ENCODE measurements around the gene PPP1R10.

The PPP1R10 gene

GRCh38 chr6:30625511-30625910 lies 8.5 kb upstream of the PPP1R10 start:
- Histone ChIP-seq H3K9me3 (no peaks in the 10 kb centered on the region), H3K4me1 (no peaks in the 10 kb centered on the region), H3K4me3 (ENCODE audit: low read depth, low read length) (no peak overlapping the region), H3K36me3 (peaks cover 33% of the 10 kb centered on the region), H3K27me3 (no peaks in the 10 kb centered on the region)
- no peak for DNase-seq
- TF ChIP-seq, protein P1, sequence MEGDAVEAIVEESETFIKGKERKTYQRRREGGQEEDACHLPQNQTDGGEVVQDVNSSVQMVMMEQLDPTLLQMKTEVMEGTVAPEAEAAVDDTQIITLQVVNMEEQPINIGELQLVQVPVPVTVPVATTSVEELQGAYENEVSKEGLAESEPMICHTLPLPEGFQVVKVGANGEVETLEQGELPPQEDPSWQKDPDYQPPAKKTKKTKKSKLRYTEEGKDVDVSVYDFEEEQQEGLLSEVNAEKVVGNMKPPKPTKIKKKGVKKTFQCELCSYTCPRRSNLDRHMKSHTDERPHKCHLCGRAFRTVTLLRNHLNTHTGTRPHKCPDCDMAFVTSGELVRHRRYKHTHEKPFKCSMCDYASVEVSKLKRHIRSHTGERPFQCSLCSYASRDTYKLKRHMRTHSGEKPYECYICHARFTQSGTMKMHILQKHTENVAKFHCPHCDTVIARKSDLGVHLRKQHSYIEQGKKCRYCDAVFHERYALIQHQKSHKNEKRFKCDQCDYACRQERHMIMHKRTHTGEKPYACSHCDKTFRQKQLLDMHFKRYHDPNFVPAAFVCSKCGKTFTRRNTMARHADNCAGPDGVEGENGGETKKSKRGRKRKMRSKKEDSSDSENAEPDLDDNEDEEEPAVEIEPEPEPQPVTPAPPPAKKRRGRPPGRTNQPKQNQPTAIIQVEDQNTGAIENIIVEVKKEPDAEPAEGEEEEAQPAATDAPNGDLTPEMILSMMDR (IDR thresholded peaks at IDR 0.05; ENCODE audit: low read depth, low read length), result no peak

DNA sequence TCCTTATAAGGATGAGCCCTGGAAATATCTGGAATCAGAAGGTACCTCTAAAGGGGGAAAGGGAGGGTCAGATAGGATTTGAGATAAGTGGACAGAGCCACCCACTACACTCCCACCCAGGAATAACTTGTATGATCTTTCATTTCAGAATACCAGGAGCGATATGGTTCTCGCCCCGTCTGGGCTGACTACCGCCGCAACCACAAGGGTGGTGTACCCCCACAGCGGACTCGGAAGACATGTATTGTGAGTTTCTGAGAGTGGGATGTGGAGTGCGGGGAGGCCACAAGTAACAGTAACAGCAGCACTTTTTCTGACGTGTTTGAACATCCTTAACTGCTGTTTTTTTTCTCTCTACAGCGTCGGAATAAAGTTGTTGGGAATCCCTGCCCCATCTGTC lies 2.5 kb upstream of the PPP1R10 start:
- TF ChIP-seq, protein P1 (IDR thresholded peaks at IDR 0.05; ENCODE audit: low read depth, low read length), result no peak
- Histone ChIP-seq H3K4me3 (ENCODE audit: low read depth, low read length) (no peak overlapping the region), H3K36me3 (peaks cover 48% of the 10 kb centered on the region)

GRCh38 chr6:30618270-30618797 lies 1.3 kb upstream of the PPP1R10 start:
- H3K4me1 ChIP-seq, result peaks cover 4% of the 10 kb centered on the region; the same call in 1 of the 2 replicates
- H3K36me3 ChIP-seq, result peaks cover 53% of the 10 kb centered on the region
- TF ChIP-seq, protein P1 (IDR thresholded peaks at IDR 0.05; ENCODE audit: low read depth, low read length), result no peak
- no peaks in the 10 kb centered on the region for H3K9me3 ChIP-seq
- DNase-seq, result no peak
- peak overlapping the region; percentile 93 for H3K4me3 ChIP-seq (ENCODE audit: low read depth, low read length)
- no peaks in the 10 kb centered on the region for H3K27me3 ChIP-seq

More for the DNA sequence above, 2.5 kb upstream of the PPP1R10 start:
- Histone ChIP-seq H3K27me3 (no peaks in the 10 kb centered on the region), H3K4me1 (peaks cover under 1% of the 10 kb centered on the region; the same call in 1 of the 2 replicates), H3K9me3 (no peaks in the 10 kb centered on the region)
- DNase-seq, result no peak

- H3K36me3 ChIP-seq, result peaks cover 50% of the 10 kb centered on the region
- H3K4me1 ChIP-seq, result peaks cover 4% of the 10 kb centered on the region; the same call in 1 of the 2 replicates
- TF ChIP-seq, protein P1 (IDR thresholded peaks at IDR 0.05; ENCODE audit: low read depth, low read length), result no peak
These were observed 674 bp upstream of the PPP1R10 start, which contains the start of gene MRPS18B for GRCh38 chr6:30617565-30618269. MRPS18B (plus strand) TSS chr6:30617840; CDS start chr6:30617866, 26 bp downstream.

DNA sequence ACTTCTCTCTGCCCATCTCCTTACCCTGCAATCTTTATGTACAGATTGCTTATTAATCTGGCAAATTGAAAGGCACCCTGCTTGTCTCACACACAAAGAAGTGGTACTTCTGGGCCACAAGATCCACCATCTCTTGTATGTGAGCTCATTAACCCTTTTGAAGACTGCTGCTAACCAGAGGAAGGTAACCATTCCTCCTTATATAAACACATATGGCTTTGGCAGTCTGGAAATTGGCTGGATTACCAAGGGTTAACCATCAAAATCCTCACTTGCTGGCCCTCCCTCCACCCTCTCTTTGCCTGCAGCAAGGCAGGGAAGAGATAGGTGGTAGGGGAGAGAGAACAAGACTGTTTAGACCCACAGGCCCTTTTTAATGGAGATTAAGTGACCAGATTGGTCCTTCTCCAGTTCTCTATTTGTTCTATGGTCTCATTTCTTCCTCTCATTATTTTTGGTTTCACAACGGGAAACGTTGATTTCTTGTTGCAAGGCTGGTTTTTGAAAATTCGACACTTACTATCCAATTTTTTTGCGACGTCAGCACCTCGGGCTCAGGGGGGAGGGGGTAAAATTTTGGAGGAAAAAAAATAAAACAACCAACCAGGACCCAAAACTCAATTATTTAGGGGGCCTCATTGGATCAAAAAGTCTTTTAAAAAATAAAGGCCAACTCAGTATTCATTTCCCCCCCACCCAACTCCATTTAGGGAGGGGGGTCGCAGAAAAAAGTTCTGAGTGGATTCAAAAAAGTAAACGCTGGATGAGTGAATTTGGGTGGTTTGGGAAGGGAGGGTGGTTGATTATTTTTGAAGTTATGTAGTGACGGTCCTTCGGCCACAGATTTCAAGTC lies 859 bp downstream of the PPP1R10 start:
- no peaks in the 10 kb centered on the region for H3K9me3 ChIP-seq
- peaks cover 52% of the 10 kb centered on the region for H3K36me3 ChIP-seq
- H3K4me1 ChIP-seq, result peaks cover 4% of the 10 kb centered on the region; the same call in 1 of the 2 replicates
- DNase-seq, result peak; percentile 50
- peak overlapping the region; percentile 98 for H3K4me3 ChIP-seq (ENCODE audit: low read depth, low read length)
- TF ChIP-seq, protein P1 (IDR thresholded peaks at IDR 0.05; ENCODE audit: low read depth, low read length), result no peak
- H3K27me3 ChIP-seq, result no peaks in the 10 kb centered on the region

More at GRCh38 chr6:30617565-30618269, 674 bp upstream of the PPP1R10 start, which contains the start of gene MRPS18B:
- no peaks in the 10 kb centered on the region for H3K9me3 ChIP-seq
- peak within 1 kb of the TSS; percentile 98 for H3K4me3 ChIP-seq (ENCODE audit: low read depth, low read length)
- no peaks in the 10 kb centered on the region for H3K27me3 ChIP-seq
- peak; percentile 97 for DNase-seq

All from BE2C (cell line).